ENCODE data around the gene RANBP1. TPM values are rescaled to one million over a fixed set of nuclear protein-coding genes. Genes with fewer than 3 reads are reported as not detected.

The RANBP1 gene
- total and polyA plus RNA-seq, 2 of the 13 experiments (the other 11 are each of a cell fraction or from before 2014, with no cell fraction given): 181 to 492 TPM

- TF ChIP-seq ZNF274 (CRISPR knock-in tag; IDR thresholded peaks at IDR 0.05) (no peak), RXRB (CRISPR knock-in tag; IDR thresholded peaks at IDR 0.05; ENCODE audit: borderline replicate concordance) (peak; percentile 31; the same call in 1 of the 2 replicates), ZBTB42 (CRISPR knock-in tag; IDR thresholded peaks at IDR 0.05) (no peak), FOXM1 (CRISPR knock-in tag; IDR thresholded peaks at IDR 0.05) (no peak), ZNF251 (CRISPR knock-in tag; IDR thresholded peaks at IDR 0.05) (0 out of 2 replicates have a peak, but pooled peaks have one; percentile 1), ZNF577 (CRISPR knock-in tag; IDR thresholded peaks at IDR 0.05; ENCODE audit: borderline replicate concordance, low read depth) (no peak), BORCS8-MEF2B (CRISPR knock-in tag; IDR thresholded peaks at IDR 0.05) (0 out of 2 replicates have a peak, but pooled peaks have one; percentile 40), ZNF562 (CRISPR knock-in tag; IDR thresholded peaks at IDR 0.05; ENCODE audit: borderline replicate concordance) (no peak), POGZ (CRISPR knock-in tag; IDR thresholded peaks at IDR 0.05) (0 out of 2 replicates have a peak, but pooled peaks have one; percentile 37), SRSF4 (IDR thresholded peaks at IDR 0.05; ENCODE audit: low read depth, low read length, poor library complexity, severe bottlenecking) (no peak), ASH2L (IDR thresholded peaks at IDR 0.05; ENCODE audit: insufficient read length, low read depth, low read length) (no peak), CHD2 (IDR thresholded peaks at IDR 0.05; ENCODE audit: low read depth, low read length) (no peak), DMAP1 (CRISPR knock-in tag; IDR thresholded peaks at IDR 0.05) (no peak), ZSCAN22 (CRISPR knock-in tag; IDR thresholded peaks at IDR 0.05) (no peak), SAFB2 (CRISPR knock-in tag; IDR thresholded peaks at IDR 0.05; ENCODE audit: borderline replicate concordance, low read depth) (no peak), MXI1 (IDR thresholded peaks at IDR 0.05; ENCODE audit: borderline replicate concordance, low read depth, low read length) (peak; percentile 59; the same call in 1 of the 3 replicates), MIER2 (CRISPR knock-in tag; IDR thresholded peaks at IDR 0.05) (no peak), RORA (CRISPR knock-in tag; IDR thresholded peaks at IDR 0.05) (no peak), RAD21 (CRISPR knock-in tag; IDR thresholded peaks at IDR 0.05) (no peak), IRF1 (CRISPR knock-in tag; IDR thresholded peaks at IDR 0.05; ENCODE audit: low read depth) (no peak), YEATS2 (CRISPR knock-in tag; IDR thresholded peaks at IDR 0.05; ENCODE audit: borderline replicate concordance) (no peak), YEATS4 (CRISPR knock-in tag; IDR thresholded peaks at IDR 0.05; ENCODE audit: borderline replicate concordance) (peak; percentile 44; the same call in 1 of the 2 replicates), CBFB (CRISPR knock-in tag; IDR thresholded peaks at IDR 0.05) (no peak), RFXANK (CRISPR knock-in tag; IDR thresholded peaks at IDR 0.05) (no peak), STAG1 (CRISPR knock-in tag; IDR thresholded peaks at IDR 0.05) (peak; percentile 53), JARID2 (CRISPR knock-in tag; IDR thresholded peaks at IDR 0.05; ENCODE audit: insufficient replicate concordance) (no peak), ZNF282 (IDR thresholded peaks at IDR 0.05; ENCODE audit: partially characterized antibody) (no peak), ZNF781 (CRISPR knock-in tag; IDR thresholded peaks at IDR 0.05; ENCODE audit: borderline replicate concordance, not compliant biosample characterization) (no peak), ZNF333 (CRISPR knock-in tag; IDR thresholded peaks at IDR 0.05; ENCODE audit: borderline replicate concordance) (no peak)
- TF ChIP-seq, protein P1, sequence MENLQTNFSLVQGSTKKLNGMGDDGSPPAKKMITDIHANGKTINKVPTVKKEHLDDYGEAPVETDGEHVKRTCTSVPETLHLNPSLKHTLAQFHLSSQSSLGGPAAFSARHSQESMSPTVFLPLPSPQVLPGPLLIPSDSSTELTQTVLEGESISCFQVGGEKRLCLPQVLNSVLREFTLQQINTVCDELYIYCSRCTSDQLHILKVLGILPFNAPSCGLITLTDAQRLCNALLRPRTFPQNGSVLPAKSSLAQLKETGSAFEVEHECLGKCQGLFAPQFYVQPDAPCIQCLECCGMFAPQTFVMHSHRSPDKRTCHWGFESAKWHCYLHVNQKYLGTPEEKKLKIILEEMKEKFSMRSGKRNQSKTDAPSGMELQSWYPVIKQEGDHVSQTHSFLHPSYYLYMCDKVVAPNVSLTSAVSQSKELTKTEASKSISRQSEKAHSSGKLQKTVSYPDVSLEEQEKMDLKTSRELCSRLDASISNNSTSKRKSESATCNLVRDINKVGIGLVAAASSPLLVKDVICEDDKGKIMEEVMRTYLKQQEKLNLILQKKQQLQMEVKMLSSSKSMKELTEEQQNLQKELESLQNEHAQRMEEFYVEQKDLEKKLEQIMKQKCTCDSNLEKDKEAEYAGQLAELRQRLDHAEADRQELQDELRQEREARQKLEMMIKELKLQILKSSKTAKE (CRISPR knock-in tag; IDR thresholded peaks at IDR 0.05; ENCODE audit: borderline replicate concordance): no peak; the same call in 1 of the 2 replicates
Measured at GRCh38 chr22:20084547-20085413, 31.1 kb upstream of the RANBP1 start (continued).
